Cortex of kidney (tissue), 1 donor: ENCODE data around the gene BOK.
"Not testable (repeated sequence)": the region's sequence is repeated elsewhere in the genome, so short reads cannot be mapped to it uniquely, and the experiment has no call there.

Source experiments
- DNase-seq: peaks from one replicate; lab custom pipeline; 2025; lab: John Stamatoyannopoulos, UW

Gene BOK

GRCh38 chr2:241572915-241573651 is 14.5 kb downstream of the BOK start:
- not testable (repeated sequence) for DNase-seq

- DNase-seq: no peak
Measured at GRCh38 chr2:241573741-241574140, 15.2 kb downstream of the BOK start.

- DNase-seq: no peak
Measured at GRCh38 chr2:241574911-241575623, 16.5 kb downstream of the BOK start.

GRCh38 chr2:241575624-241576292 is 17.2 kb downstream of the BOK start:
- DNase-seq: no peak

- DNase-seq: no peak
Measured at GRCh38 chr2:241576293-241576654, 17.7 kb downstream of the BOK start.

- DNase-seq: no peak
Measured at GRCh38 chr2:241577413-241578122, 19.0 kb downstream of the BOK start.

GRCh38 chr2:241579281-241579680 is 20.7 kb downstream of the BOK start:
- DNase-seq: no peak

GRCh38 chr2:241582328-241582727 is 23.8 kb downstream of the BOK start:
- no peak for DNase-seq

GRCh38 chr2:241582806-241583205 is 24.3 kb downstream of the BOK start:
- no peak for DNase-seq

GRCh38 chr2:241584436-241584835 is 25.9 kb downstream of the BOK start:
- DNase-seq: no peak

GRCh38 chr2:241586564-241587264 is 28.2 kb downstream of the BOK start:
- DNase-seq: no peak

- DNase-seq: not testable (repeated sequence)
Measured at GRCh38 chr2:241589863-241590262, 31.3 kb downstream of the BOK start.

GRCh38 chr2:241590496-241591455 is 32.2 kb downstream of the BOK start:
- DNase-seq: not testable (repeated sequence)

- DNase-seq: no peak
Measured at GRCh38 chr2:241592126-241592845, 33.7 kb downstream of the BOK start.

GRCh38 chr2:241593271-241593670 is 34.7 kb downstream of the BOK start:
- DNase-seq: no peak

- no peak for DNase-seq
Measured at GRCh38 chr2:241595600-241596140, 37.1 kb downstream of the BOK start.

GRCh38 chr2:241597561-241597960 is 39.0 kb downstream of the BOK start:
- no peak for DNase-seq

- DNase-seq: no peak
Measured at GRCh38 chr2:241598061-241598460, 39.5 kb downstream of the BOK start.

- DNase-seq: no peak
Measured at GRCh38 chr2:241598487-241598886, 39.9 kb downstream of the BOK start.

- no peak for DNase-seq
Measured at GRCh38 chr2:241599615-241600014, 41.1 kb downstream of the BOK start.
